Measurements from ENCODE around the gene TSPAN1.

Gene TSPAN1, protein sequence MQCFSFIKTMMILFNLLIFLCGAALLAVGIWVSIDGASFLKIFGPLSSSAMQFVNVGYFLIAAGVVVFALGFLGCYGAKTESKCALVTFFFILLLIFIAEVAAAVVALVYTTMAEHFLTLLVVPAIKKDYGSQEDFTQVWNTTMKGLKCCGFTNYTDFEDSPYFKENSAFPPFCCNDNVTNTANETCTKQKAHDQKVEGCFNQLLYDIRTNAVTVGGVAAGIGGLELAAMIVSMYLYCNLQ

DNA sequence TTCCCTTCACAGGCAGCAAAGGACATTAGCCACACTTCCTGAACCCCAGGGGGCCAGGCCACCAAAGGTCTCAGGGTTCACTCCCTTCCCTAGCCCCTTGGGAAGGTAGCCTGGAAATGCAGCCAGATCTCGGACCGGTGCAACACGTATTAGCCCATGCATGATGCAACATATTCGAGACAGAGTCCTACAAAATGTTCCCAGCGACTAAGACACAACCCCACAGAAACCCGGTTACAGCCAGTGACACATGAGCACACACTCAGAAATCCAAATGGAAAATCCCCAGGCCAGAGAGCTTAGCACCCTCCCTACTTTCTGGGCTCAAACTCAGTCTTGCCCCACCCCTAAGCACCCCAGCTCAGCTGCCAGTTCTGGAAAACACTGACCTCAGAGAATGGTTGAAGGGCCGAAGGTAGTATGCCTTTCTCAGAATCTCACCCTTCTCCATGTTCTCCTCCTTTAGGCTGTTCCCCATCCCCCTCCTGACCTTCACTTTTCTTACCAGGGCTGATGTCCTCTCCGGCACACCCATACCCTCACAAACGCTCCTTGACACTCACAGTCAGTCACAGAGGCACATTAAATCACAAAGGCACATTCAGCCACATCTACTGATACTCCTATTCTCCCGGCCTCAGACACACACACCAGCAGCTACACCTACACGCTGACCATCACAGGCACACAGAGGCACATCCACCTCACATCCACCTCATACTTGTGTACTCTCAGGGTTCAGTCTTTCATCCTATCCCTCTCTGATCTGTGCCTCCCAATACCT, at the start of gene TSPAN1:
Gene TSPAN1, plus strand, starts transcription at position 640 of the 784 bp plus-strand sequence. CDS start 6,021 bp downstream, outside the sequence.
- DNase-seq (ENCODE audit: extremely low read depth in 1 of 2, low read depth in 1 of 2), result no peak

DNA sequence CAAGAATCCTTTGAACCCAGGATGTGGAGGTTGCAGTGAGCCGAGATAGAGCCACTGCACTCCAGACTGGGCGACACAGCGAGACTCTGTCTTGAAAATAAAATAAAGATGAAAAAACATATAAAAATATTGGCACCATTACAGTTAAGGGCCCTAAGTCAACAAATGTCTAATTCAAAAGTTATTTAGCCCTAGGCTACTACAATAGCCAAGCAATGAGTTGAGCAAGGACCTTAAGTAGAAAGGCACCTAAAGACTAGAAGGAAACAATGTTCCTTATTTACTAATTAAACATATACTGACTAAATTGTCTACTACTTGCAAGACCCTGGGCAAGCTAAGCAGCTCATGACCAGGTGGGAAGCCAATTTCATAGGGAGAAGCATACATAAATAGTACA, 46.5 kb upstream of the TSPAN1 start:
- DNase-seq (ENCODE audit: extremely low read depth in 1 of 2, low read depth in 1 of 2), result no peak

DNA sequence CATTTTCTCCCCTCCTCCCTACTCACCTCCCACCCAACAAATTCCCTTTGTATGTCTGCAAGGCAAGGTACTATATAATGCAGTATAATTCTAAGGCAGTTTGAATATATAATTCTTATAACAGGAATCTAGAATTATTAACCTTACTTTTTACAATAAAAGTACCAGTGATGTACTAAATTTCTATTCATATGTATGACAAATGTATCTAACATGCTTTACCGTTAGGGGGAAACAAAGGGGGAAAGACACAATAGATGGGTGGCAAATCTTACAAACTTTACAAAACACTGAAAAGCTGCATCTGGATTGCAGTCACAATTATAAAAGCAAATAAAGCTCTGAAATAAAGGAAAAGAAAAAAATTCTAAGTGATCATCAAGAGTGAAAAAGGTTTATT, 44.8 kb upstream of the TSPAN1 start:
- no peak for DNase-seq (ENCODE audit: extremely low read depth in 1 of 2, low read depth in 1 of 2)

DNA sequence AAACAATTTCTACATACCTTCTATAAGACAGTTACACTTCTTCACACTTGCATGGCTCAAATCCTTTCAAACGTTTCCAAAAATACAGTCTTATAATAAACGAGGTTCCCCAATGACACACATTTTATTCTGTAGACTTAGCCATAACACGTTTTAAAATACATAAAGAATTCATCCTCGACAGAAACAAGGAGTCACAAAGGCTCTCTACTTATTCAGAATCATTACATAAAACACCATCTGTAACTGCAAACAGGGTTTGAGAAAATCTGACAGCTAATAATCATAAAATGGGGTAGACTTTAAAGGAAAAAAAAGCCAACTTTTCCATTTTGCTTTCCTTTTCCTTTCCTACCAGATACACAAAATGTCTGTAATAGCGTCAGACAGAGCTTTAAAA, 44.3 kb upstream of the TSPAN1 start:
- no peak for DNase-seq (ENCODE audit: extremely low read depth in 1 of 2, low read depth in 1 of 2)

DNA sequence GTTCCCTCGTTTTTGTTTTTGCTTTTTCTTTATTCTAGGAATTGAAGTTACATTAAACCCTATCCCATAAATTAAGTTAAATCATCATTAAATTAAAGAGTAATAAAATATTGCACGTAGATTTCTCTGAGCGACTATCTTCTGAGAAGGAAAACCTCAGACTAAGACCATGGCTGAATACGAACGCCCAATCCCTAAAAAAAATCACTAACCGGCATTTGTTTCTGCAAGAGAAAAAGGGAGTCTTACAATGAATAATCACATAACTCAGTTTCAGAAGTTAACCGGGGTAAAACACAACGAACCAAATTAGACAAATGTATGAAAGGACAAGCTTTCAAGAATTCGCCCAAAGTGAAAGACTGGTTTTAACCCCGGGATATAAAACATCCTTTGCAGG, 43.8 kb upstream of the TSPAN1 start:
- DNase-seq (ENCODE audit: extremely low read depth in 1 of 2, low read depth in 1 of 2), result no peak

DNA sequence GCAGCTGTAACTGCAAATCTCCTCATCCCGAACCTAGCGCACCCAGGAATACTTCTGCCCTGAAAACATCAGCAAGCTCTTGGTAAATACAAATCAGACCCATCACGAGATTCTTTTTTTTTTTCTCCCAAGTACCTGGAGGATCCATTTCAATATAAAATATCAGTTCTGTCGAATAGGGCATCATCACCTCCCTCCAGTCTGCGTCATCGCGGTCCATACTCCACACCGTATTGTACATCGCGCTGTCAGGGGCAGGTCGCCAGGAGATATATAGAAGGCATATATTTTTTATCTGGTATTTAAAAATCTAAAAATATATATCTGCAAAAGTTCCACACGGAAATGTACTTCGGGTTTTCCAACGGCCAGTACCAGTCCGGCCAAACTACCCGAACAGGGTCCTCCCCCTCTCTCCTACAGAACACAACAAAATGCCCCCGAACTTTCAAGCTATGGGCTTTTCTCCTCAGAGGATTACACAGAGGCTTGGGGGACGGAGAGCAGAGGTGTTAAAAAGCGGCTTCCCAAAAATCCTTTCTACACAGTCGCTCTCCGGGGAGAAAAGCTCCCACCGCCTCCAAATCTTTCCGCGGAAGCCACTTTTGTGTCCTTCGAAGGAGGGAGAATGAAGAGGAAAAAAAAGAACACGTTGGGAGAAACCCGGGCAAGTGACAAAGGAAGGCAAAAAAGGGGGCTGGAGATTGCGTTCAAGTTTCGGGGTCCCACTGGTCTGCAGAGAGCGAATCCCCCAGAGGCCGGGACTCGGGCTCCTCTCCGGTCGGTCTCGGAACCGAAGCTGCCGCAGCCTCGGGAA, 43.0 kb upstream of the TSPAN1 start:
- DNase-seq (ENCODE audit: extremely low read depth in 1 of 2, low read depth in 1 of 2), result peak in 1 of 2 donors; percentile 8

DNA sequence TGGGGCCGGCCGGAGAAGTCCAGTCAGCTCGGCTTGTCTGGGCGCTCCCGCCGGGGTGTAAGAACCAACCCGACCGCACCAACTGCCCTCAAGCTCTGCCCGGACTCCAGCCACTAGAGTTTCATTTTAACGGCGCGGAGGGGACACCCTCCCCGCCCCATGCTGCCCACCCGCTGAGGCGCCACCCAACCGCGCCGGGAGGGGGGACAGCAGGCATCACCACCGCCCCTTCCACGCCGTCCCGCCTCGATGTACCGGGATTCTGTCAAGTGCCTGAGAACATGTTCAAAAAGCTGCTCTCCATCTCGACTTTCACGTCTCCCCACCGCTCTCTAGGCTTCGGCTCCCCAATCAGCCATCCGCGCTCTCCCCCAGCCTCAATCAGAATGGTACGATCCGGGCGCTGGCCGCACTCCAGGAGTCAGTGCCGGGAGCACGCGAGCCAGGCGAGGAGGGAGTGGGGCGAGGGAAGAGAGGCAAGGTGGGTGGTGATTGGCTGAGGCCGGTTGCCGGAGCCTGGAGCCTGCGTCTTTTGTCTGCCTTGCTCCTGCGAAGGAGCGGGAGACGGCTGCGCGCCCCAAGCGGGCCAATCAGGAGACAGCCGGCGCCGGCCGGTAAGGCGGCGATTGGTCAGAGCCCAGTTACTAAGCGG, 42.2 kb upstream of the TSPAN1 start, which contains the start of gene PIK3R3:
Gene PIK3R3, minus strand, starts transcription at position 101 of the 652 bp plus-strand sequence. CDS start 677 bp downstream, outside the sequence.
- peak; percentile 79 to 87 for DNase-seq (ENCODE audit: extremely low read depth in 1 of 2, low read depth in 1 of 2)

DNA sequence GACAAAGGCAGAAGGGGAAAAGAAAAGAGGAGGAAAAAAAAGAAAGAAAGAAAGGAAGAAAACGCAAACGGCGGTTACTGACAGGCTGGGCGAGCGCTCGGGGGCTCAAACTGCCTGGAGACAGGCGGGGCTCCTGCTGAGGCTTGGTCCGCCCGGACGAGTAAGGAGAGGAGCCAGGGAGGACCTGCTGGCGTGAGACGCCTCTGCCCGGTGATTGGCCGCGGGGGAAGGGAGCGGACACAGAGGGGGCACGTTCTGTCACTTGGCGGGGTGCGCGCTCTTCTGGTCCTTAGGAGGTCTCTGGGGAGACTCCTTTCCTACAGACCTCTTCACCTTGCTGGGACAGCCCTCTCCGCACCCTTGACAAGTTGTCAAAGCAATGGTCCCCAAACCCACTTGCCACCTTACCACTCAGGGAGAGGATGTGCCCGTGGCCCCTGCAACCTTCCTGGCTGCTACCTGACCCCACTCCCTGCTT, 41.7 kb upstream of the TSPAN1 start:
- DNase-seq (ENCODE audit: extremely low read depth in 1 of 2, low read depth in 1 of 2), result no peak

DNA sequence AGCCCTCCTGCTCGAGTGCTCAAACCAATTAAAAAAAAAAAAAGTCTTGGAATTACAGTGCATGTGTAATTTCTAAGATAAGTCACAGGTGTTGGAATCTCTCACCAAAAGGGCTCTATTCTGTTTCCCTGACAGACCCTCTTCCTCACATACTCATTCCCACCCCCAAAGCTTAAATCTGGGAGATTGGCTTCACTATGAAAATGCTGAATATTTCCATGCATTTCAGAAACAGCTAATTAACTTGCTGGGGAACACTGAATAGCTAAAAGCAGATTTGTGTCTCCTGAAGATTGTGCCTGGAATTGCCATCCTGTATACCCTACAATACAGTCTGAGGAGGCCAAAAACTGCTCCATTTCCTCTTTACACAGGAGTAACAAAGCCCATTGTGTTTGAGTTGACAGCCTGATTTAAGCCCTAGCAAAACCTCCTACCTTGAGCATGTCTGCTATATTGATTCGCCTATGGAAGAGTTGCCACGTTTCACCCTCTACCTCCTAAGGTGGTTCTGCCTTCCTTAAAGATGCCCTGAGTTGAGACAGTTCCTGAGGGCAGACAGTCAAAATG, 41.0 kb upstream of the TSPAN1 start:
- no peak for DNase-seq (ENCODE audit: extremely low read depth in 1 of 2, low read depth in 1 of 2)

DNA sequence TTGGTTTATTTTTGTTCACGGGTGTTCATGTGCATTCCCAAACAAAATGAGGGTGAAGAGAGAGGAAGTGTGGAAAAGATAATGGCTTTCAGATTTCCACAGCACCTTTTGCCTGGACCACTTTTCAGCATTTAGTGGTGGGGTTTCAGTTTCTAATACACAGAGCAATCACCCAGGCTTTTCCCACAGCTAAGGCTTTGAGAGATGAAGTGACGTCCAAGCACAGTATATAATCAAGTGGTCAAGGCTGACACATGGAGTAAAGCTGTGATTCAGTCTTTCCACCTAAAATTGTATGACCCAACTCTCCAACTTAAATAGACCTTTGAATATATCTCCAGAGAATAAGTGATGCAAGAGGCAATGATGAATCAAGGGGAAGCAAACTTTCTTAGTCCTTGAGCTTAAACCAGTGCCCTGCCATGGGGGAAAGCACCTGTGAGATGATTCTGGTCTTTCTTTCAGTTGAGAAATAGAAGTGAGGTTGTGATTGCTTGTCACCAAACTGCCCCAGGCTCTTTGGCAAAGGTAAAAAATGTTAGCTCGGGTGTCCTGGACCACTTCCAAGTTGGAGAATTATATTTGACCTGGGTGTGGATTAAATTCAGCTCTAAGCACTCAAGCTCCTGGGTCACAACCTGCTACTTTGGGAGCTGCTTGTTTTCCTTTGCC, 40.1 kb upstream of the TSPAN1 start:
- no peak for DNase-seq (ENCODE audit: extremely low read depth in 1 of 2, low read depth in 1 of 2)

DNA sequence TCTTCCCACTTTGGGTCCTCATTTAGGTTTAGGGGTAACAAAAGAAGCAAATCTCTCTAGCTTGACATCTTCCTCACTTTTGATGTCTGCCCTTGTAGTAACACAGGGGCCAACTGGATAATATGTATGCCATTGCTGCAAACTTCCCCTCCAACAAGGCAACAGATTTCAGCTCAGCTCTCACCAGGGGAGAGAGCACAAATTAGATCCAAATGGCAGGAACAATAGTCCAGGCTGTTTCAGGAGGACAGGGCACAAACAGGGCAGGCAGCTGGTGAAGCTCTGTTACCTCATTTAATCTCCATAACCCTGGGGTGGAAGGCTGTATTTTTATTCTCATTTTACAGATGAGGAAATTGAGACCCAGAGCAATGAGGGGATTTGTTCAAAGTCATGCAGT, 38.2 kb upstream of the TSPAN1 start:
- DNase-seq (ENCODE audit: extremely low read depth in 1 of 2, low read depth in 1 of 2), result no peak

DNA sequence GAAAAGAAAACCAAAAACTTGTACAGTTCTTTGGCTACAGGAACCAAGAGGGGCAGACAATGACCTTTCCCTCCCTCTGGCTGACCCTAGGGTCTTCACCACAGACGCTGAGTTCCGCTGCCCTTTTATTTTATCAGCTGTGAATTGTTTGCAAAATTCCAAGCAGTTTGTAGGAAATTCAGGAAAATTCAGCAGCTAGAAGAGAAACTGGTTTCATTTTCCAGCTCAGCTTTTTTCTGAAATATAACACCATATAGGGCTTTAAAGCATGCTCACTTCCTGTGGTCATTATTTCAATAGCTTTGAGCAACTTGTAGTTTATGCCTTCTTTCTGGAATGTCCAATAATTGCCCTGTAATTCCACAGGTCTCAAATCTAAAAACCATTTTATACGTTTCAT, 37.0 kb upstream of the TSPAN1 start:
- DNase-seq (ENCODE audit: extremely low read depth in 1 of 2, low read depth in 1 of 2), result no peak

DNA sequence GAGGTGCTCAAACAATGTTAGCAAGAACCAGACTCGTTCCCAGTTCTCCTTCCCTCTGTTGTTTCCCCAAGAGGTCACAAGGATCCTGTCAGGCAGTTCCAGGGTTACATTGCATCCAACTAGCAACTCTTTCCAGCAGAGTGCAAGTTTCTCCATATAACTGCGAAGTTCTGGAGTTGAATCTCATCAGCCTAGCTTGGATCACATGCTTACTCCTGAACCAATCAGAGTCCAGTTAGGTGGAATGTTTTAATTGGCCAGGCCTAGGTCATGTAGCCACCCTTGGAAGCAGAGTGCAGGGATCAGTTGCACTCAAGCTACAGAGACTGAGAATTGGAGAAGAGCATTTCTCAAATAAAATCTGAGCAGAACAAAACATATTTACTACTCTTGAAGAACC, 26.6 kb upstream of the TSPAN1 start:
- no peak for DNase-seq (ENCODE audit: extremely low read depth in 1 of 2, low read depth in 1 of 2)

DNA sequence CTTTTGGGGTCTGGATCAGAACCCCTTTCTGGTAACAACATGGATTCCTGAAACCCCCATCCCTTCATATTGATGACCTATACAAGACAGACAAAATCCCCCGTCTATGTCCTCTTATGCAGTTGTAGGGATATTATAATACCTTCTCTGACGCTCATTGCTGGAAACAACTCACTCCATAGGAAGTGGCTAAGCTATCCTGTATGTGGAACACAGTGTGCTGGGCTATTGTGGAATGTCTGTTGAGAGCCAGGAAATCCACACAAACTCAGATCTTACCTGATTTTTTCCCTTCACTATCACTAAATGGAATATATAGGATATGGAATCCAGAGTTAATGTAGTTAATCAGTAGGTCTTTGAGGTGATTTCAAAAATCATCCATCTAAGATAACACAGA, 24.8 kb upstream of the TSPAN1 start:
- DNase-seq (ENCODE audit: extremely low read depth in 1 of 2, low read depth in 1 of 2), result no peak

DNA sequence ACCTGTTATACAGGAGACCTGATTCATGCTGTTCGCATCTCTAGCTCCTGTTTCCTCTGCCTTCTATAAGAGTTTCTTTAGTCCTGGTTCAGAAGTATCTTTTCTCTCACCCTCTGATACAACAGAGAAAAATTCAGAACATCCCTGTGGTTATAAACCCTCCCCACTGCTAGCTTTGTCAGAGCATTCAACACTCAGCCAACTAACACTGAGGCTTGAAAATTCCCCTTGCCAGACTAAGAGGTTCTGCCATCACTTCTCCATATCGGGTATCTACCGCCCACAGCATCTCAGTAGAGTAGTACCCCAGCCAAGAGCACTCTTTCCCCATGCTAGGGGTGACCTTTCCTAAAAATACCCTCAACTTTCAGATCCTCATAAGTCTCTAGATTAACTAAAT, 22.9 kb upstream of the TSPAN1 start:
- no peak for DNase-seq (ENCODE audit: extremely low read depth in 1 of 2, low read depth in 1 of 2)

DNA sequence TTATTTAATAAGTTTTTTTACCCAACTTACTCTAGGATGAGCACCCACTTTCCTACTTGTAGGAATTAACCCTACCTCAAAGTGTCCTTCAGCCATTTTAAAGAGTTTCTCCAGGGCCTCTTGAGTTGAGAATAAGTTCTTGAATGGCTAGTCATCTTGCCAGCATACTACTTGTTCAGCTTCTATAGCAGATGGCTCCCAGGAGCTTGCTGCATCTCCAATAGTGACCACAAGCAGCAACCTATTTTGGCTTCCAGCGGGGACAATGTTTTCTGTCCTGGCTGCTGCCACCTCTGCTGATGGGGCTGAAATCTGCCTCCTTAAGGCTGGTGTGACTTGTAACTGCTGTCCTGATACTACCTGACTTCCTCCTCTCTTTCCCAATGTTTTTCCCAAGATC, 21.7 kb upstream of the TSPAN1 start:
- no peak for DNase-seq (ENCODE audit: extremely low read depth in 1 of 2, low read depth in 1 of 2)

DNA sequence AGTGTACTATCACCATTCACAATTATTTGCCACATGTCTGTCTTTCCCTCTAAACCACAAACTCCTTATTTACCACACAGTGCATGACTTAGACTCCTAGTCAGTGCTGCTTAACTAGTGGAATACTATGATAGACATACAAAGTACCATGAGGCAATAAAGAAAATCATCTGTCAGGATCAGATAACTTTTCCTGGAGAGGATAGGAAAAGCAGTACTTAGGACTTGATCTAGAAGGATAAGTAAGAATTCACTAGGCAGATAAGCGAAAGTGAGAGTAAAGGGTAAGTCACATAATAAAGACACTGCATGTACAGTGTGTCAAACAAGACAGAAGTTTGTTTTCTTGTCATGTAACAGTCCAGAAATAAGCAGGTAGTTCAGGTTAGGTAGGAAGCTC, 21.2 kb upstream of the TSPAN1 start:
- no peak for DNase-seq (ENCODE audit: extremely low read depth in 1 of 2, low read depth in 1 of 2)

DNA sequence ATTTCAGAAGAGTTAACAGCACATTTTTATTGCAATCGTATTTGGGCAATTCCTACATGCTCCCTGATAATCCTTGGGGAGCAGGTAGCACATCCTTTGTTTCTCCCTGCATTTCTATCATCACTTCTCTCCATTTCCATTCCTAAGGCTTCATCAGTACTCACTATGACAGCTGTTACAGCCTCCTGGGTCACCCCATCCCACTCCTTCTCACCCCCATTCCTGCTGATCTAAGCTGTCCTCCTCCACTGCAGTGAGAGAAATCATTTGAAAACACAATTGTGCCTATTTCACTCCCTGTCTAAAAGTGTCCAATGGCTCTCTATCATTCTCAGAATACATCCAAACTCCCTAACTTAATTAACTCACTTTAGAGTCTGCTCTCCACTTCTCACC, 17.0 kb upstream of the TSPAN1 start:
- DNase-seq (ENCODE audit: extremely low read depth in 1 of 2, low read depth in 1 of 2), result no peak

DNA sequence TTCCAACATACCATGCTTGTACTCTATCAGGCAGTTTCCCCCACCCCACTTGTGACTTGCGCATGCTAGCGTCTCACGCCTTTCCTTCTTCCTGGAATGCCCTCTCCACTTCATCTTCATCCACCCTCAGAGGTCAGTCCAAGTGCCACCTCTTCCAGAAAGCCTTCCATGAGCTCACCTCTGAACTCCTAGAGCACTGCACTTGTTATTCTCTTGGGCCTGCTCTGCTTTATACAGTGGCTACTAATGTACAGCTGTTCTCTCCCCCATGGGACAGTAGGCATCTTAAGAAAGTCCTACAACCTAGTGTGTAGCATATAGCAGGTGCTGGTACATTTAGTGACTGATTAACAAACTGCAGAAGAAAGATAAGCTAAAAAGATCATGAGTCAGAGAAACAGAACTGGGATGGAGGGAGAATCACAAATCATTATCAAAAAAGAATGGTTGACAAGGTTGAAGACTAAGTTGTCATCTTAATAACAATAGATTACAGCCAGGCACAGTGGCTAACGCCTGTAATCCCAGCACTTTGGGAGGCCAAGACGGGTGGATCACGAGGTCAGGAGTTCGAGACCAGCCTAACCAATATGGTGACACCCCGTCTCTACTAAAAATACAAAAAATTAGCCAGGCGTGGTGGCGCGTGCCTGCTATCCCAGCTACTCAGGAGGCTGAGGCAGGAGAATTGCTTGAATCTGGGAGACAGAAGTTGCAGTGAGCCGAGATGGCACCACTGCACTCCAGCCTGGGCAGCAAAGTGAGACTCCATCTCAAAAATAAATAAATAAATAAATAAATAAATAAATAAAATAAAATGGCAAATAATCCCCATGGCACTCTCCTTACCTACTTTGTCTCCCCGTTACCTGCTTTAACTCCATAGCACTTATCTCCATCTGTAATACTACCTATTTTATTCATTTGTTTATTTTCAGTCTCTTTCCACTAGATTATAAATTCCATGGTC, 16.3 kb upstream of the TSPAN1 start:
- no peak for DNase-seq (ENCODE audit: extremely low read depth in 1 of 2, low read depth in 1 of 2)

Data from stimulated activated CD8-positive, alpha-beta memory T cell treated with anti-CD3 and anti-CD28 coated beads, Interleukin-7, amount 100 ng/mL, for 48 hours (primary cell).